ENCODE results near the gene WDR86. TPM values are rescaled to one million over a fixed set of nuclear protein-coding genes. Genes with fewer than 3 reads are reported as not detected.

WDR86 gene
- total RNA-seq, 1 donor from 2014 or later: 19.4 TPM

GRCh38 chr7:151451156-151451555, 41.3 kb upstream of the WDR86 start:
- Histone ChIP-seq H3K27ac (no peak overlapping the region), H3K4me3 (no peak overlapping the region), H3K9me3 (no peaks in the 10 kb centered on the region), H3K36me3 (no peaks in the 10 kb centered on the region), H3K27me3 (no peaks in the 10 kb centered on the region), H3K4me1 (peaks cover 12% of the 10 kb centered on the region)
- intact Hi-C loops (cut with DNase I): no loop called here
- DNase-seq (ENCODE audit: extremely low spot score in 2 of 2): no peak
- TF ChIP-seq POLR2AphosphoS5 (IDR thresholded peaks at IDR 0.05; ENCODE audit: insufficient read depth in 1 of 2, low read depth in 1 of 2): no peak
- no peak for TF ChIP-seq CTCF (IDR thresholded peaks at IDR 0.05)
- TF ChIP-seq POLR2A (IDR thresholded peaks at IDR 0.05): no peak

GRCh38 chr7:151449990-151450389, 40.2 kb upstream of the WDR86 start:
- no peaks in the 10 kb centered on the region for H3K9me3 ChIP-seq
- no peak overlapping the region for H3K4me3 ChIP-seq
- no peak for TF ChIP-seq POLR2A (IDR thresholded peaks at IDR 0.05)
- no peak for TF ChIP-seq CTCF (IDR thresholded peaks at IDR 0.05)
- no peak for DNase-seq (ENCODE audit: extremely low spot score in 2 of 2)
- no peak overlapping the region for H3K27ac ChIP-seq
- no peaks in the 10 kb centered on the region for H3K27me3 ChIP-seq
- H3K4me1 ChIP-seq: peaks cover 12% of the 10 kb centered on the region
- H3K36me3 ChIP-seq: no peaks in the 10 kb centered on the region
- intact Hi-C loops (cut with DNase I): loop anchor here (2.0 kb wide), 1 partner anchor 81 kb away; no protein-coding TSS in a partner anchor

GRCh38 chr7:151448261-151449252, 38.7 kb upstream of the WDR86 start:
- TF ChIP-seq CTCF (IDR thresholded peaks at IDR 0.05) (peak; percentile 79 to 82 (median 79)), POLR2AphosphoS5 (IDR thresholded peaks at IDR 0.05; ENCODE audit: insufficient read depth in 1 of 2, low read depth in 1 of 2) (peak in 1 of 2 donors; percentile 48), POLR2A (IDR thresholded peaks at IDR 0.05) (no peak)
- Histone ChIP-seq H3K9me3 (no peaks in the 10 kb centered on the region), H3K27me3 (no peaks in the 10 kb centered on the region), H3K4me1 (peaks cover 12% of the 10 kb centered on the region), H3K4me3 (peak overlapping the region; percentile 48 to 52), H3K27ac (peak overlapping the region; percentile 72), H3K36me3 (no peaks in the 10 kb centered on the region)
- no peak for DNase-seq (ENCODE audit: extremely low spot score in 2 of 2)
- intact Hi-C loops (cut with DNase I): loop anchor here (2.0 kb wide), 1 partner anchor 80 kb away; no protein-coding TSS in a partner anchor

GRCh38 chr7:151447901-151448260, 38.0 kb upstream of the WDR86 start:
- Histone ChIP-seq H3K27ac (peak overlapping the region; percentile 72), H3K4me1 (peaks cover 12% of the 10 kb centered on the region), H3K27me3 (no peaks in the 10 kb centered on the region)

More at GRCh38 chr7:151447901-151448260, 38.0 kb upstream of the WDR86 start:
- H3K9me3 ChIP-seq: no peaks in the 10 kb centered on the region
- H3K4me3 ChIP-seq: peak overlapping the region; percentile 48 to 52
- DNase-seq (ENCODE audit: extremely low spot score in 2 of 2): no peak
- intact Hi-C loops (cut with DNase I): loop anchor here (2.0 kb wide), 1 partner anchor 79 kb away; no protein-coding TSS in a partner anchor
- TF ChIP-seq POLR2A (IDR thresholded peaks at IDR 0.05) (no peak), CTCF (IDR thresholded peaks at IDR 0.05) (no peak), POLR2AphosphoS5 (IDR thresholded peaks at IDR 0.05; ENCODE audit: insufficient read depth in 1 of 2, low read depth in 1 of 2) (no peak)
- H3K36me3 ChIP-seq: no peaks in the 10 kb centered on the region

Data from vagina (tissue), 2 donors.